Suprapubic skin (tissue), 3 donors: ENCODE measurements around the gene EPB41L4A.

Experiments
- CTCF ChIP-seq, 2 donors: fragments of 200-600 bp in 1 of 2; fragments of 450-650 bp in 1 of 2; sonication (generic) in 1 of 2; IDR thresholded peaks; one replicate each; pipeline ENCODE4 v1.5.1; 2016 to 2019; ENCODE audit warnings: antibody characterized with exemption in 2 of 2, mild to moderate bottlenecking in 1 of 2, moderate library complexity in 1 of 2
- EP300 ChIP-seq: sonication (generic); formaldehyde crosslinking; IDR thresholded peaks from one replicate; pipeline ENCODE4 v1.6.1; 2017; ENCODE audit warnings: antibody characterized with exemption
- POLR2A ChIP-seq, 2 donors: fragments of 450-650 bp; IDR thresholded peaks; one replicate each; pipeline ENCODE4 v1.6.1; 2017; ENCODE audit warnings: antibody characterized with exemption in 2 of 2, mild to moderate bottlenecking in 2 of 2, moderate library complexity in 2 of 2

- no peak for TF ChIP-seq CTCF (IDR thresholded peaks at IDR 0.05)
- no peak for TF ChIP-seq POLR2A (IDR thresholded peaks at IDR 0.05)
- TF ChIP-seq EP300, result no peak
Measured at GRCh38 chr5:112254303-112254702, 164.8 kb downstream of the EPB41L4A start.
